ENCODE data around the gene C11orf71.

The C11orf71 gene

DNA sequence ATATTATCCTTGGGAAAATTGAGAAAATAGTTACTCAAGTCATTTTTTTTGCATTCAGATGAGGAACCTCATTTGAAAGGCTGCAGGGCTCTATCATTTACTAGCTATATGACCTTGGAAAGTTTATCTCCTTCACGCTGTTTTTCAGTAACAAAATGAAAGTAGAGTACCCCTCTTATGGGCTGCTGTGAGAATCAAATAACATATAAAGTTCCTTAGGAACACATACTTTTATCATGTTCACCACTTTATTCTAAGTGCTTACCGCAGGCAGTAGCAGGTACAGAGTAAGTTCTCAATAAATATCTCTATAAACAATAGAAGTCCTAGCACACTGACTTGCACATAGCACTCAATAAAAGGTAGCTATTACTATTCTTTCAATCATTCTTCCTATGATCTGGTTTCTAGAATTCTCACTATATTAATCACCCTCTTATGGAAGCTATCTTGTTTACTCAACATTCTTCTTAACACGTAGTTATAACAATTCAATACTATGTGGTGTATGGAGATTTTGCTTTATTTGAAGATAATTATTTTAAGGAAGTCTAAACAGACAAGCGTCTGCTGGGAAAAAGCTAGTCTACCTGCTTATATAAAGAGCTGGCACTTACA is 1.9 kb downstream of the C11orf71 start:
- no peak for DNase-seq

DNA sequence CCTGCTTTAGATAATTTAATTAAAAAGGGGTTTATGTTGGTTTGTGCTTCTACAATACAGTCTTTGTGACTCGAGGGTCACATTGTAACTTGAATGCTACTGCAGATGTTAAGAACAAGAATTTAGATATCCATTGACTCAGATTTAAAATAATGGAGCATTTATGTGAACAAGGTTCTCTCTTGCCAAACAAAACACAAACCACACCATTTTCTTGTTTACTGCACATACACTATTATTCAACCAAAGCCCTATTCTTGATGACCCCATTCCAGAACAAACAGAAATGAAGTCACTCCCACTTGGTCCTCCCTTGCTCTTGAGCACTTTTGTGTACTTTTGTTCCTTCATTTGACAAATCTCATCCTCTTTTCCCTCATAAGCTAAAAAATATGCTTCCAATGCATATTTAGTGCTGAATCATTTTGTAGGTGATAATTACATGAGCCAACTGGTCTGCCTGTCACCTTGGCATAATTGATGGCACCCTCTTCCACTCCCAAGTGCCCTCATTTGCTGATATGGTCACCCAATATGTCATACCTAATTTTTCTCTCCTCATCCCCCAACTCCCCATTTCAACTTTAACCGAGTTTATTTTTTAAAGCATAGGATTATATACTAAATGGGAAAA is 2.8 kb downstream of the C11orf71 start:
- DNase-seq, result no peak

DNA sequence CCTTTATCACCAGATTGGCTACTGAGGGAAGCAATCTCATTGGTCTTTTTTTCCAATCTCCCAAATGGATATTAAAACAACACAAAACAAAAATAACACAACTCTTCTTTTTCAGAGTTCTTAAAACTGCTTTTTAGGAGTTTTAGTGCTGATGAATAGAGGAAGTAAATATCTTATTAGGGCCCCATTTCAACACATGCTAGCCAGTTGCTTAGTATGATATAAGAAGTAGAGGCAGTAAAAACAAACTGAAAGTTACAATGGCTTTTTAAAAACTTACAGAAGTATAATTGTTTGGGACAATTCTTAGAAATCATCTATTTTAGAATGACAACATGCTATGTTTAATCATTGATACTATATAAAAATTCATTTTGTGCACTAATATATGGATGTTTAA is 3.4 kb downstream of the C11orf71 start:
- DNase-seq, result no peak

DNA sequence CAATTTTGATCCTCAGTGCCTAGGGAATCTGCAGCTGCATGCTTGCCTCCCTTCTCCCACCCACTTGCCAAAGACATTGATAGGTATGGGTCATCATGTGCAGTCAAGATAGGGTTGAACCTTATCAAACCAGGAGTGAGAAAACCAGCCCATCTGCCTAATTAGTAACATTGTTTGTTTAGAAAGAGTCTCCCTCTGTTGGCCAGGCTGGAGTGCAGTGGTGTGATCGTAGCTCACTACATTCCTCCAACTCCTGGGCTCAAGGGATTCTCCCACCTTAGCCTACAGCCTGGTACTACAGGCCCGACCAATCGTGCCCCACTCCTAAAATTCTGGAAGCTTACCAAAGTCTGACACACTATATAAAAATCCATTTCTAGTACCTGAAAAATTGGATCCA is 4.6 kb downstream of the C11orf71 start:
- no peak for DNase-seq

DNA sequence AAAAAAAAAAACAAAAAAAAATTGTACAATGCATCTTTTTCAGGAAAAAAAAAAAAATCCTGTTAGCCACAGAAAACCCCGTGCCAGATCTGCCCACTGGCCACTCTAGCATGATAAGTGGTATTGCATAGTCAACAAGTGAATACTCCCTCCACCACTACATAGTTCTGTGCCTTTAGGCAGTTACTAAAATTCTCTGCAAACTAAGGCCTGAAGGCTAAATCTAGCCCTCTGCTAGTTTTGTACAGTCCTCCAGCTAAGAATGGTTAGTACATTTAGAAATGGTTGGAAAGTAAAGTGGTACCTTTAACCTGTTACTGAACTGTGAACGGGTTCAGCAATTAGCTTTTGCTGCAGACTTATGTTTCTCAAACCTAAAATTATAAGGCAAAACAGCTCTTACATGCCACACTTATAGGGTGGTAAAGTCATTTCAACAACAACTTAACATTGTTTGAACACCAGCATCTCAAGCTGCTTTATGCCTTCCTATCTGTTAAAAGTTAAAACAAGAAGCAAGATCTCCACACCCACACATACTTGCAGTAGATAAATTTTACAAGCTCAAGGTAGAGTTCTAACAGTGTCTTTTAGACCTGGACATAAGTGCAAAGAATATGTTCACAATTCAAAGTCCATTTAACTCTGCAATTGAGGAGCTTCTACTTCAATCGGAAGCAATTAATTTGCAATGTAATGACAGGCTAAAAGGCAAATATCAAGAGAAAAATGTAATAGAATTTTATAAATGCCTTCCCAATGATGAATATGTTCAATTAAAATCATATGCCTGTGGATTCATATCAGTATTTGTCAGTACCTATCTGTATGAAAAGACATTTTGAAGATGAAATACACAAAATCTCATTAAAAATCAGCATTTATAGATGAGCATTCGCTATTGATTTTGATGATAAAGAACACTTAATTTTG is 7.3 kb downstream of the C11orf71 start:
- DNase-seq, result no peak

DNA sequence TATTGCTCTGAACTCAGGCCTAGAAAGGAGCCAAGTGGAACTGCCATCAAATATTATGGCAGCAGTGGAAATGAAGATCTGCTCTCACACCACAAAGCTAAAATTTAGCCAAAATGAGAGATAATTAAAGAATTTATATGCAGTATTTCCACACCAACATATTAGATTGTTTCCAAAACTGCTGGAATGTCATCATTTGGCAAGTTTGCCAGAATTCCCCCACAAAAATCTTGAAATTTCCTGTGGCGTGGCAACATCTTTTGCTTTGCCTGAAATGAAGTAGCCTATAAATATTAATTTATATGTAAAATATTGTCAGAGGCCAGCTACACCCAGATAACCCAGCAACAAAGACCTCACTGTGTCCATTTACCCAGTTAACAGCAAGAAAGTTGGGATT is 13.8 kb downstream of the C11orf71 start:
- DNase-seq, result no peak

DNA sequence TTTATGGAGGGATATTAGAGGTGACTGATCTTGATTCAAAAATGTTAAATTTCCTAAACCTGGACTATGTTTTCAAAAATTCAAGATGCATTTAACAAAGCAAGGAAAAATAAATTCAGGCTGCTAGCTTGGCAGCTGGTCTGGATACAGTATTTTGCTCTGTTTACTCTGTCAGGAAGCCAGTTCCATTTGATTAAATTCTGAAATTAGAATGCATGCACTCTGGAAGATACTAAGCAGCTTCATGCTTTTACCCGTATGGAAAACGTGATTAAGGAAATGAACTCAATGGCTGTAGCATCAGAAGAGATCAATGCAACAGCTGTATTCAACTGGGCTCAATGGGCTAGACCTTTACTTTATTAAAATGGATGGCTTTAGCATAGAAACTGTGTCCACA is 14.2 kb downstream of the C11orf71 start:
- DNase-seq, result no peak

DNA sequence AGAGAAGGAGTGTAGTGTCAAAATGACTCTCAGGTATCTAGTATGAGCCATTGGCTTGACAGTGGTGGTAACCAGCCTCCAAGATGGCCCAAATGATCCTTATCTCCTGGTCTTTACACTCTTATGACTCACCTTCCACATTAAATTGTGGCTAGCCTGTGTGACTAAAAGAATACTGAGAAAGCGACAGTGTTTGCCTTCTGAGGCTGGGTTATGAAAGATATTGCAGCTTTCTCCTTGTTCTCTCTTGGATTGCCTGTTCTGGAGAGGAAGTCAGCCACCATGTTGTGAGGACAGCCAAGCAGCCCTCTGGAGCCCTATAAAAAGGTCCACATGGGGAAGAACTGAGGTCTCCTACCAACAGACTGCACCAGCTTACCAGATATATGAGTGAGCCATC is 15.8 kb downstream of the C11orf71 start:
- DNase-seq, result no peak

DNA sequence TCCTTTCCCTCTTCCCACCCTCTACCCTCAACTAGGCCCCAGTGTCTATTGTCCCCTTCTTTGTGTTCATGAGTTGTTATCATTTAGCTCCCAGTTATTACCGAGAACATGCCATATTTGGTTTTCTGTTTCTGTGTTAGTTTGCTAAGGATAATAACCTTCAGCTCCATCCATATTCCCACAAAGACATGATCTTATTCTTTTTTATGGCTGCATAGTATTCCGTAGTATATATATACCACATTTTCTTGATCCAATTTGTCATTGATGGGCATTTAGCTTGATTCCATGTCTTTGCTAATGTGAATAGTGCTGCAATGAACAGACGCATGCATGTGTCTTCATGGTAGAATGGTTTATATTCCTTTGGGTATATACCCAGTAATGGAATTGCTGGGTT is 17.8 kb downstream of the C11orf71 start:
- no peak for DNase-seq

DNA sequence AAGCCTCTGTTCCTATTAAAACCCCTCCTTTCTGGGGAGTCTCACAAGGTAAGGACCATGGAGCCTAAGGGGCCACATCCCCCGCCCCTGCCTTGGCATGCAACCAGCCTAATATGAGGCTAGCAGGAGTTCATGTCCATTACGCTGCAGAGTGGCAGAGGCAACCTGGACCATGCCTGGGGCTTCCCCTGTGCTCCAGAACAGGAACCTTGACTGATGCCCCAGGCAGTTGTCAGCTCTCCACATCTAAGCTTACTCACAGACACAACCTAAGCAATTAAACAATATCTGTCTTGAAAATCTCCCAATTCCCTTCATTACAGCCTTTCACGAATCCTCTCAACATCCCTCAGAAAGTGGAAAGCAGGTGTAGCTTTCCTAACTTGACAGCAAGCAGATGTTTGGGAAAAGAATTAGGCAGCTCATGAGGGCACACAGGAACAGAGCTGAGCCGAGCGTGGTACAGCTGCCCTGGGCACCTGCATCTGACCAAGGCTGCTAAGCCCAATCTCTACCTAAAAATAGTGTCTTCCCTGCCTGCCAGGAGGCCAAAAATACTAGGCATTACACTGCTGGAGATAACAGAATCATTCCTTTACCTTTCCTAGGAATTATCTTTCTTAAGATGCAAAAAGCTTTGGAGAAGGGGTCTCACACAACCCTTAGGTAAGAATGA is 20.8 kb downstream of the C11orf71 start:
- no peak for DNase-seq

DNA sequence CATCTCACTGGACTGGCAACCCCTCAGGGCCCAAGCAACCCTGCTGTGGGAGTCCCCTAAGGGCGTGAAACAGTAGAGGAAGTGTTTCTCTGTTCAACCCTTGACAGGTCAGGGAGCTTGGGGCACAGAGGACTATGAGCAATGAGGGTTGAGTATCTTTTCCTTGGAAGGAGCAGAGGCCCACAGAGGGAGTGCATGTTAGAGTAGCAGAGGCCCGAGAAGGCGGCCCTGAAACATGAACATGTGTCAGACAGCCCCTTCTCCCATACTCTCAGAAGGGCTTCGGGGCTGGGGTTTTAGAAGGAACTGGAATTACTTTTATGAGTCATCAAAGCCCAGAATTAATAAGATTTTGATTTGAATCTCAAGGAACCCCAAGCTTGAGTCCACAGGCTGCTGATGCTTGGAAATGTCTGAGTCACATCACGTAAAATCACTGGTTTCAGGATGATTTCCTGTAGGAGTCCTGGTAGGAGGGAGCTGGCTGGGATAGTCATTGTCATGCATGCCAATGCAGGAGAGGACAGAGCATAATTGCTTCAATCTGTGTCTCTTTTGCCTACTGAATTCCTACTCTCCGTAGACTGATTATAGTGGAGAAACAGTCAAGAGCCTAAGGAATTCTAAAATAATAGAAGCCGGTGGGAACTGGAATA is 22.6 kb downstream of the C11orf71 start:
- DNase-seq, result no peak

DNA sequence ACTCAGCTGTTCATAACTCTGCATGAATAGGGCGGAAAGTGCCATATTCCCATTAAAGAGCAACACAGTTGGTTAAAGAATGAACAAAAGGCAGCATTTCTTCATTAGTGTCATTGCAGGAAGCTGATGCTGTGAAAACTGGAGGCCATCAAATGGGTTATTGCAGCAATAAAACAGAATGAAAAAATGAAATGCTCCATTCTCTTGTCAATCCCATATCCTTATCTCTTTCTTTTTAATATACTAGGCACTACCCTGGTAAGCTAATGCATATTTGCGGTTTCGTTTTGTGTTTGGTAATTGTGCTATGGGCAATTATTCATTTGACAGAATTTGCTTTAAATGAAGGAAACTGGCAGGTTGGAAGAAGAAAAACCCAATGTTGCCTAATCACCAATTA is 25.3 kb downstream of the C11orf71 start:
- no peak for DNase-seq

DNA sequence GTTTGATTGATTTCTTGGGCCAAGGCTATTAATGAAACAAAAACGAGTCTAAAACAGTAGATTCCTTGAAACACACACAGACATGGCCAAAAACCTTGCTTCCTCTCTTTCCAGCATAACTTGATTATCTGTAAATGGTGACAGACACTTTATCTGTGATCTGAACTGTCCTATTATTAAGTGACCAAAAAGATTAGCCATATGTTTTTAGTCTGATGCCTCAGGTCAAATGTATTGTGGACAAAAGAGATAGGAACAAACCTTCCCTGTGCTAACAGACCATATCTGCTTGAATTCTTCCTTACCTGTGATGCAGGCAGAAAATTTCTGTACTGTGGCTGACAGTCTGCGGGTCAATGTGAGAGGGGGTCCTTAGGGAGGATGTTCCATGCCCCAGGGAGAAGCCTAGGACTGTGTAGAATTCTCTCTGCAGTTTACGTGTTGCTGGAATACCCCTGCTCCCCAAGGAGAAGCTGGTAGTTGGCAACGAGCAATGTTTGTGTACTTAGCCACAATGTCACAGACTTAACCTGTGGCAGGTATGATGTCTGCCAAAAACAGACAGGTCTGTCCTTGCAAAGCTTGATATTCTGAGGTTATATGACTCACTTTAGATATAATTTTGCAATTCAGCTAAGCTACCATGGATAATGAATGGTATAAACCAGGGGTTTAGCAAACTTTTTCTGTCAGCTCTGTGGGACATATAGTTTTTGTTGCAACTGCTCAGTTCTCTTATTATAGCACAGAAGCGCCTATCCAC is 31.2 kb downstream of the C11orf71 start:
- DNase-seq, result no peak

DNA sequence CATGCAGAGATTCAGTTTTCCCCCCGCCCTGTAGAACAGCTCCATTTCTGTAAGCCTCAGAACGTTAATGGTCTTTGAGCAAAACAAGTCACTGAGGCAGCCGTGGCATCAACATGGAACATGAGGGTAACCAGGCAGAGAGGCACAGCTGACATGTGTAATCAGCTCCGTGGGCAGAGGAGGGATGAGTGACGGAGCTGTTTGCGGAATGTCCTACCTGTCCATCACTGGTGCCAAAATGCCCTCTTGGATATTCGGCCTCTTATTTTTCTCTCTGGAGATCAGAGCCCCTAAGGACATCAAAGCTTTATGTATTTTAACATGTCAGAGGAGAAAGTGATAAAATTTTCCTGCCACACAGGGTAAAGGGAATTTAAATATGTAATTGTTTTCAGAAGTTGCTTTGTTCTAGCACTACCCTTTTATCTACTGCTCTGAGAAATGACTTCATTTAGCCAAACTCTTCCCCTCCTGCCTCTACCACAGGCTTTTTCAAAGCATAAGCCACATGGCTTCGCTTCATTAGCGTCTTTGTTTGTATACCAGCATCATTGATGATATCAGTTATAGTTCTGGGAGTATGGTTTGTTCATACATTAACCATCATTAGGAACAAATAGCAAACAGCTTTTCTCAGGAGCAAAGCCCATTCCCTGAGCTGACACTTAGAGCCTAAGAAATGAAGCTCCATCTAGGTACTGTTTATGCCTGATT is 32.9 kb downstream of the C11orf71 start:
- no peak for DNase-seq

DNA sequence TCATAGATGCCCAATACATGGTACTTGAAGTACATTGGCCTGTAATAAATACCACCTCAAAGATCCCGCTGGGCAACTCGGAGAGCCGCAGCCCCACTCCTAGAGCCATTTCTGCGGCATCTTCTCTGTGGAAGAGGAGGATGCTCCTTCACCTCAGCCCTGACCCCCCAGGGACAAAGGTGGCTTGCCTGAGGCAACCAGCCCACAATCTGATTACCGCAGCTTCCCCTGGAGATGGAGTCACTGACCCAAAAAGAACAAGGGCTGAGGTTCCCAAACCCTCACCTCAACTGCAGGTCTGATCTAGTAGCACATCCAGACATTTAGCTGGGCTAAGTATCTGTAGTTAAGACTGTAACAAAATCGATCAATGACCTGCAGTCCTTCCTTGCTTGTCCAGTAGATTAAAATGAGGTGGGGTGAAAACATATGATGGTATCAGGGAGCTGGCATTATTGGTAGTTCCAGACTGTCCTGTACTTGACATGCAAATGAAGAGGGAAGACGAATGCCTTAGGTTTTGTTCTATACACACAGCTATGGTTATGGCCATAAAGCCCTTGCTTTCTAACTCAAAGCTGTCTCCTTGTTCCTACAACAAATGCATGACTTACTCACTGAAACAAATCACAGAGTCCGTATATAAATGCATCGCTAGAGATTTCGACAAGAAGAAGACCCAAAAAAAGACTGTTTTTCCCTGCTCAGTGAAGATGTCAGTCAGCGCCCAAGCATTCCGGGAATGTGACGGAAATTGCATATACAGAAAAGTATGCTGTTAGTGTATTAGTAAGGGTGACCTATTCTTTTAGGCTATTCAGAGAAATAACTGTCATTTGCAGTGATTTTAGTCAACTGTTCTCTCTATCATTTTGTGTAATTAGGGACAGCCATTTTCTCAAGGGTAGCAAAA is 33.7 kb downstream of the C11orf71 start:
- no peak for DNase-seq

DNA sequence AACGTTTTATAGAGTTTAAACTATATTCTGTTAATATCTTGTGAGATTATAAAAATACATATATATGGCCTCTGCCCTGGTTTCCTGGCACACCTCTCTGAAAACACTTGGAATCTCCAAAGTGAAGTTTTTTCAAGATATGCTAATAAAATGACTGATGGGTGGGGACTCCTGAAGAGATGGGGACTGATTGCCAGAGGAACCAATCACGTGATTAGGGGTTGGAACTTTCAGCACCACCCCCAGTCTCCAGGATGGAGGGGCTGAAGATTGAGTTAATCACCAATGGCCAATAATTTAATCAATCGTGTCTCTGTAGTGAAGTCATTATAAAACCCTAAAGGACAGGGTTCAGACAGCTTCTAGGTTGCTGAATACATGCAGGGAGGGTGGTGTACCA is 37.4 kb downstream of the C11orf71 start:
- no peak for DNase-seq

DNA sequence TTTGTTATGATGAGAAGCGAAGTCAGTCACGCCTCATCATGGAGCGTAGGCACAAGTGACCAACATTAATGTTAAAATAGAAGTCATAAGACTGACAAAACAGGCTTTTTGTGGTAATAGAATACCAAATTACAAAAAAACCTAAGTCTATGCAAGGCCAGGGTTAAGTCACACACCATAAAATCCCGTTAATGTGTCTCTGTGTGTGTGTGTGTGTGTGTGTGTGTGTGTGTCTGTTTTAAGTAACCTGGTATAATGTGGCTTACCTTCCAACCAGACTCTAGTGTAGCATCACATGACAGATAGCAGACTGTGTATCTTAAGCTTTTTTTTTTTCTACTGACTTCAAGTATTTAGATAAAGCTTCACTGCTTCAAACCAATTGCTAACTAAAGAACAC is 38.0 kb downstream of the C11orf71 start:
- DNase-seq, result no peak

DNA sequence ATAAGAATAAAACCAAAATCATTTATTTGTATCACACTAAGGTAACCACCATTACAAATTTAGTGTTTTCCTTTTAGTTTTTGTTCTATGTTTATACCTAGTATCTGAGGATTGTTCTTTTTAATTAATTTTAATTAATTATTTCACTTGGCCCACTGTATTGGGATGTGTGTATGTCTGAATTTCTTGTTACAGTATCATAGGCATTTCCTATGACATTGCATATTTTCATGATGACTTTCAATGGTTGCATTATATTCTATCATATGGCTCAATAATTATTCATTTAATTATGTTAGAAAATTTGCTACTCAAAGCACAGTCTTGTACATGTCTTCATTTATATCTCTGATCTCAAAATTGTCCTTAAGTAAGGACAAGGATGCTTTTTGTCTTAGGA is 41.0 kb downstream of the C11orf71 start:
- no peak for DNase-seq

DNA sequence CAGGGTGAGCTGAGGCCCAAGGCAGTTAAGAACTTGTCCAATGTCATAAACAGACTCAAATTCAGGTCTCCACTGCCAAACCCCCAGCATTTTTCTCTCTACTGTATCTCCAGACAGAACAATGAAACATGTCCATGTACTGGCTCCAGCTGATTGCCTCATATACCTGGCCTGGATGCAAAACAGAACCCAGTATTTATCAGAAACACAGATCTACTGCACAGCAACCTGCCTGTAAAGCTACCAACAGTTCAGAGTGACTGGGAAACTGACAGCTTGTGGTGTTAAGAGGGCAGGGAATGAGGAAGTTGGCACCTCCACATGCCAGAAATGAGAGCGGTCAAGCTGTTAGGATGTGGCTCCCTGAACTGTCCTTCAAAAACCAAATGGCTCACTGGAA is 41.6 kb downstream of the C11orf71 start:
- DNase-seq, result no peak

DNA sequence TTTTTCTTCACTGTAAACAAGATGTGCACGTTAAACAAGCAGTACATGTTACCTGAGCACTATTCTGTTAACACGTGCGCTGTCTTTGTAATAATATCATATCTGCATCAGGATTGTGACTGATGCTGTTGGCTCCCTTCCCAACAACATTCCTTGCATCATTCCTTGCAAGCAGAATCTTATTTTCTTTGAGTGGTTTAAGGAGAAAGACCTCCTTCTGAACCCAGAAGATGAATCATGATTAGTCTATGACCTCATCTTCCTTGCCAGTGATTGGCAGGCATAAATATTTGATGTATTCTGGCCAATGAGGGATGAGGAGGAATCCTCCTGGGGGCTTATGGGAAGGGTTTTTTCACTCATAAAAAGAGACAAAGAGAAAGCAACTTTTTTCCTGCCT is 46.2 kb downstream of the C11orf71 start:
- no peak for DNase-seq

All from GDM1 (cell line).